Panc1 (cell line): Measurements from ENCODE around the gene PRMT9. TPM values are rescaled to one million over a fixed set of nuclear protein-coding genes. Genes with fewer than 3 reads are reported as not detected.

Experiments
- ATAC-seq: fragments of 200-7000 bp; cut with Tn5 transposase; 2 replicates; pipeline ENCODE4 v1.9.1; 2020; ENCODE audit warnings: mild to moderate bottlenecking, moderate library complexity
- BruUV-seq: library from RNA; stranded (reverse); fragments of 400-500 nt; replicated peaks from 2 replicates; lab custom pipeline; 2021; lab: Mats Ljungman, UMichigan
- CTCF ChIA-PET: fragments of 300-600 bp; sonication (Branson Sonifier 250); formaldehyde crosslinking; loops from one replicate; lab custom pipeline; 2022; ENCODE audit warnings: antibody characterized with exemption; lab: Charles Lee
- POLR2A ChIA-PET: fragments of 300-600 bp; sonication (Branson Sonifier 250); formaldehyde crosslinking; loops from one replicate; lab custom pipeline; 2022; ENCODE audit warnings: antibody characterized with exemption; lab: Charles Lee
- DNase-seq: peaks from one replicate; pipeline ENCODE4 v3.0.0-alpha.2; 2010; ENCODE audit warnings: low read depth, low spot score
- H3K27ac ChIP-seq: 2 replicates; pipeline ENCODE4 v1.5.1; 2011; ENCODE audit warnings: mild to moderate bottlenecking, low read length, inconsistent platforms
- H3K27me3 ChIP-seq: fragments of 200-500 bp; sonication (Bioruptor generic); 2 replicates; pipeline ENCODE4 v1.6.0; 2014; ENCODE audit warnings: low read length, inconsistent platforms; ENCODE audit not compliant: control insufficient read depth, insufficient read depth
- H3K36me3 ChIP-seq: fragments of 200-500 bp; sonication (Bioruptor generic); 2 replicates; pipeline ENCODE4 v1.5.1; 2014; ENCODE audit warnings: inconsistent platforms, mild to moderate bottlenecking, low read length, moderate library complexity; ENCODE audit not compliant: control insufficient read depth, insufficient read depth
- H3K4me1 ChIP-seq: 2 replicates; pipeline ENCODE4 v1.5.1; 2011; ENCODE audit warnings: inconsistent platforms, mild to moderate bottlenecking, low read length, moderate library complexity; ENCODE audit not compliant: control insufficient read depth, insufficient read depth
- H3K4me3 ChIP-seq, 2 experiments: 2 replicates each; pipeline ENCODE4 v1.5.1; 2011 to 2012; ENCODE audit warnings: low read depth in 2 of 2, low read length in 2 of 2, mild to moderate bottlenecking in 2 of 2, inconsistent platforms in 1 of 2, moderate library complexity in 1 of 2
- H3K9me3 ChIP-seq: fragments of 200-500 bp; sonication (Bioruptor generic); 2 replicates; pipeline ENCODE4 v1.5.1; 2014; ENCODE audit warnings: low read depth, mild to moderate bottlenecking, inconsistent platforms, low read length, moderate library complexity; ENCODE audit not compliant: control insufficient read depth, insufficient read depth
- CTCF ChIP-seq: fragments of 450-650 bp; IDR thresholded peaks from 2 replicates; pipeline ENCODE4 v1.5.1; 2017; ENCODE audit warnings: mild to moderate bottlenecking
- POLR2AphosphoS5 ChIP-seq: IDR thresholded peaks from 2 replicates; pipeline ENCODE4 v1.6.1; 2012; ENCODE audit warnings: mild to moderate bottlenecking, low read depth, low read length, moderate library complexity
- REST ChIP-seq, 2 experiments: IDR thresholded peaks; 2 replicates each; pipeline ENCODE4 v1.6.1; 2011 to 2012; ENCODE audit warnings: low read depth in 2 of 2, control low read depth in 1 of 2, low read length in 1 of 2, mild to moderate bottlenecking in 1 of 2, moderate library complexity in 1 of 2; ENCODE audit not compliant: insufficient read depth in 1 of 2
- SIN3A ChIP-seq: IDR thresholded peaks from 2 replicates; pipeline ENCODE4 v1.6.1; 2012; ENCODE audit warnings: low read depth, mild to moderate bottlenecking, low read length, moderate library complexity, borderline replicate concordance; ENCODE audit not compliant: insufficient read depth
- TCF7L2 ChIP-seq: IDR thresholded peaks from 2 replicates; pipeline ENCODE4 v1.6.1; 2011; ENCODE audit warnings: mild to moderate bottlenecking, low read depth, low read length, inconsistent platforms
- in situ Hi-C: cut with HindIII; loops from 2 replicates; pipeline ENCODE4 v1.10.0; 2016; ENCODE audit warnings: low sequenced_read_pairs, low pct_unique_long_range_greater_than_20kb
- intact Hi-C: fragments of 100-400 bp; cut with micrococcal nuclease; formaldehyde crosslinking; loops from one replicate; pipeline ENCODE4 v1.10.0; 2022; ENCODE audit not compliant: unreplicated experiment
- total RNA-seq: library from RNA; stranded (reverse); gene quantifications from one replicate; pipeline ENCODE4 v1.2.1, GENCODE V29; 2021; ENCODE audit not compliant: unreplicated experiment

PRMT9 gene
- total RNA-seq, 1 experiment from 2014 or later, result 4.4 TPM

GRCh38 chr4:147640331-147640730 lies 43.6 kb downstream of the PRMT9 start:
- H3K27me3 ChIP-seq, result no peaks in the 10 kb centered on the region
- H3K27ac ChIP-seq, result no peak overlapping the region
- H3K4me3 ChIP-seq, result no peak overlapping the region
- CTCF ChIA-PET, result no interaction called here
- POLR2A ChIA-PET, result no interaction called here
- DNase-seq, result no peak
- intact Hi-C loops (no loop called here), in situ Hi-C loops (no loop called here)
- no peak for ATAC-seq
- TF ChIP-seq CTCF (no peak), REST (IDR thresholded peaks at IDR 0.05; ENCODE audit: insufficient read depth in 1 of 2, low read depth in 2 of 2, low read length in 1 of 2) (no peak)
- H3K36me3 ChIP-seq, result peaks cover 3% of the 10 kb centered on the region; the same call in 1 of the 2 replicates
- H3K4me1 ChIP-seq, result no peaks in the 10 kb centered on the region
- no TSS peak for BruUV-seq
- no peaks in the 10 kb centered on the region for H3K9me3 ChIP-seq

GRCh38 chr4:147639388-147639787 lies 44.6 kb downstream of the PRMT9 start:
- ChIA-PET CTCF (no interaction called here), POLR2A (no interaction called here)
- no peaks in the 10 kb centered on the region for H3K9me3 ChIP-seq
- no peak for DNase-seq
- H3K4me3 ChIP-seq, result no peak overlapping the region
- intact Hi-C loops, result no loop called here
- no TSS peak for BruUV-seq
- no peak for ATAC-seq
- H3K36me3 ChIP-seq, result peaks cover 3% of the 10 kb centered on the region; the same call in 1 of the 2 replicates
- H3K4me1 ChIP-seq, result no peaks in the 10 kb centered on the region
- in situ Hi-C loops, result no loop called here
- no peak for TF ChIP-seq POLR2AphosphoS5
- TF ChIP-seq REST (IDR thresholded peaks at IDR 0.05; ENCODE audit: insufficient read depth in 1 of 2, low read depth in 2 of 2, low read length in 1 of 2), result no peak
- TF ChIP-seq CTCF, result no peak
- no peak for TF ChIP-seq TCF7L2
- TF ChIP-seq SIN3A, result no peak
- no peak overlapping the region for H3K27ac ChIP-seq
- H3K27me3 ChIP-seq, result no peaks in the 10 kb centered on the region
